Measurements from ENCODE around the gene NFIA. TPM values are rescaled to one million over a fixed set of nuclear protein-coding genes. Genes with fewer than 3 reads are reported as not detected.

NFIA gene
- total and polyA plus RNA-seq, 2 of the 13 experiments (the other 11 are each of a cell fraction or from before 2014, with no cell fraction given): 14.7 to 28.5 TPM

DNA sequence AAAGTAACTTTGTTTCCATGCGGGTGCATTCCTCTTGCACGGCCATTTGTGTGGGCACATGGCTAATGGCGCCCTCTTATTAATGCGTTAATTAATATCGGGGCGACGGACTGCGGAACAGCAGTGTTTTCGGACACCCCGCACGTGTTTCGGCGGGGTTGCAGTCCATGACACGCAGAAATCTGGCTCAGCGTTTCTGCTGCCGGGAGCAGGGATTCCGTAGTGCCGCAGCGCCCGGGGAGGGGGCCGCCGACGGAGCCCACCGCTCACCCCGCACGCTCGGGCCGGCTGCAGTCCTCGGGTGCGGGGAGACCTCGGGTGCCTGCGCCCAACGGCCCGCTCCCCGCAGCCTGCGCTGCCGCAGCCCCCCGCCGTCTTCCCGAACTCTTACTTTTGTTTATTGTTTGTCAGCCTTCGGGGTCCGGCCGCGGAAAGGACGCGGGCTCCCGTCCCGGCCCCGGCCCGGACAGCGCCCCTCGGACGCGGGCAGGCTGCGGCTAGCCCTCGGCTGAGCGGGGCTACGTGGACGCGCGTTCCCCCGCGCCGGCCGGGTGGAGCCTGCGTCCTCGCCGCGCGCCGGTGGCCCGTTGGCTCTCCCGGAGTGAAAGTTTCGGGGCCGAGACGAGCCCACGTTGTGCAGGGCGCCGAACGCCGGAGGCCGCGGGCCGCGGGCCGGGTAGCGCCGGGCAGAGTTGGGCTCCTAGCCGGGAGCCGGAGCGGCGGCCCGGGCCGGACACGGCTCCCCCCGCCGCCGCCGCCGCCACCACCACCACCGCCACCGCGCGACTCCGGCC, 849 bp downstream of the NFIA start (continued):
- TF ChIP-seq, protein P1, sequence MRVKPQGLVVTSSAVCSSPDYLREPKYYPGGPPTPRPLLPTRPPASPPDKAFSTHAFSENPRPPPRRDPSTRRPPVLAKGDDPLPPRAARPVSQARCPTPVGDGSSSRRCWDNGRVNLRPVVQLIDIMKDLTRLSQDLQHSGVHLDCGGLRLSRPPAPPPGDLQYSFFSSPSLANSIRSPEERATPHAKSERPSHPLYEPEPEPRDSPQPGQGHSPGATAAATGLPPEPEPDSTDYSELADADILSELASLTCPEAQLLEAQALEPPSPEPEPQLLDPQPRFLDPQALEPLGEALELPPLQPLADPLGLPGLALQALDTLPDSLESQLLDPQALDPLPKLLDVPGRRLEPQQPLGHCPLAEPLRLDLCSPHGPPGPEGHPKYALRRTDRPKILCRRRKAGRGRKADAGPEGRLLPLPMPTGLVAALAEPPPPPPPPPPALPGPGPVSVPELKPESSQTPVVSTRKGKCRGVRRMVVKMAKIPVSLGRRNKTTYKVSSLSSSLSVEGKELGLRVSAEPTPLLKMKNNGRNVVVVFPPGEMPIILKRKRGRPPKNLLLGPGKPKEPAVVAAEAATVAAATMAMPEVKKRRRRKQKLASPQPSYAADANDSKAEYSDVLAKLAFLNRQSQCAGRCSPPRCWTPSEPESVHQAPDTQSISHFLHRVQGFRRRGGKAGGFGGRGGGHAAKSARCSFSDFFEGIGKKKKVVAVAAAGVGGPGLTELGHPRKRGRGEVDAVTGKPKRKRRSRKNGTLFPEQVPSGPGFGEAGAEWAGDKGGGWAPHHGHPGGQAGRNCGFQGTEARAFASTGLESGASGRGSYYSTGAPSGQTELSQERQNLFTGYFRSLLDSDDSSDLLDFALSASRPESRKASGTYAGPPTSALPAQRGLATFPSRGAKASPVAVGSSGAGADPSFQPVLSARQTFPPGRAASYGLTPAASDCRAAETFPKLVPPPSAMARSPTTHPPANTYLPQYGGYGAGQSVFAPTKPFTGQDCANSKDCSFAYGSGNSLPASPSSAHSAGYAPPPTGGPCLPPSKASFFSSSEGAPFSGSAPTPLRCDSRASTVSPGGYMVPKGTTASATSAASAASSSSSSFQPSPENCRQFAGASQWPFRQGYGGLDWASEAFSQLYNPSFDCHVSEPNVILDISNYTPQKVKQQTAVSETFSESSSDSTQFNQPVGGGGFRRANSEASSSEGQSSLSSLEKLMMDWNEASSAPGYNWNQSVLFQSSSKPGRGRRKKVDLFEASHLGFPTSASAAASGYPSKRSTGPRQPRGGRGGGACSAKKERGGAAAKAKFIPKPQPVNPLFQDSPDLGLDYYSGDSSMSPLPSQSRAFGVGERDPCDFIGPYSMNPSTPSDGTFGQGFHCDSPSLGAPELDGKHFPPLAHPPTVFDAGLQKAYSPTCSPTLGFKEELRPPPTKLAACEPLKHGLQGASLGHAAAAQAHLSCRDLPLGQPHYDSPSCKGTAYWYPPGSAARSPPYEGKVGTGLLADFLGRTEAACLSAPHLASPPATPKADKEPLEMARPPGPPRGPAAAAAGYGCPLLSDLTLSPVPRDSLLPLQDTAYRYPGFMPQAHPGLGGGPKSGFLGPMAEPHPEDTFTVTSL (CRISPR knock-in tag; IDR thresholded peaks at IDR 0.05; ENCODE audit: borderline replicate concordance): no peak
- no peak for TF ChIP-seq ZNF207 (IDR thresholded peaks at IDR 0.05; ENCODE audit: borderline replicate concordance)
- TF ChIP-seq, protein P2, sequence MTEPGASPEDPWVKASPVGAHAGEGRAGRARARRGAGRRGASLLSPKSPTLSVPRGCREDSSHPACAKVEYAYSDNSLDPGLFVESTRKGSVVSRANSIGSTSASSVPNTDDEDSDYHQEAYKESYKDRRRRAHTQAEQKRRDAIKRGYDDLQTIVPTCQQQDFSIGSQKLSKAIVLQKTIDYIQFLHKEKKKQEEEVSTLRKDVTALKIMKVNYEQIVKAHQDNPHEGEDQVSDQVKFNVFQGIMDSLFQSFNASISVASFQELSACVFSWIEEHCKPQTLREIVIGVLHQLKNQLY (CRISPR knock-in tag; IDR thresholded peaks at IDR 0.05): no peak
- no peak for TF ChIP-seq ZFP37 (CRISPR knock-in tag; IDR thresholded peaks at IDR 0.05; ENCODE audit: borderline replicate concordance)
- TF ChIP-seq, protein P3, sequence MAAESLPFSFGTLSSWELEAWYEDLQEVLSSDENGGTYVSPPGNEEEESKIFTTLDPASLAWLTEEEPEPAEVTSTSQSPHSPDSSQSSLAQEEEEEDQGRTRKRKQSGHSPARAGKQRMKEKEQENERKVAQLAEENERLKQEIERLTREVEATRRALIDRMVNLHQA (CRISPR knock-in tag; IDR thresholded peaks at IDR 0.05): no peak
- TF ChIP-seq ZNF225 (CRISPR knock-in tag; IDR thresholded peaks at IDR 0.05): no peak
- no peak for TF ChIP-seq SRSF9 (IDR thresholded peaks at IDR 0.05; ENCODE audit: borderline replicate concordance, insufficient read depth, low read depth, low read length, poor library complexity, severe bottlenecking)
- no peak for TF ChIP-seq ZSCAN12 (CRISPR knock-in tag; IDR thresholded peaks at IDR 0.05)
- TF ChIP-seq, protein P4, sequence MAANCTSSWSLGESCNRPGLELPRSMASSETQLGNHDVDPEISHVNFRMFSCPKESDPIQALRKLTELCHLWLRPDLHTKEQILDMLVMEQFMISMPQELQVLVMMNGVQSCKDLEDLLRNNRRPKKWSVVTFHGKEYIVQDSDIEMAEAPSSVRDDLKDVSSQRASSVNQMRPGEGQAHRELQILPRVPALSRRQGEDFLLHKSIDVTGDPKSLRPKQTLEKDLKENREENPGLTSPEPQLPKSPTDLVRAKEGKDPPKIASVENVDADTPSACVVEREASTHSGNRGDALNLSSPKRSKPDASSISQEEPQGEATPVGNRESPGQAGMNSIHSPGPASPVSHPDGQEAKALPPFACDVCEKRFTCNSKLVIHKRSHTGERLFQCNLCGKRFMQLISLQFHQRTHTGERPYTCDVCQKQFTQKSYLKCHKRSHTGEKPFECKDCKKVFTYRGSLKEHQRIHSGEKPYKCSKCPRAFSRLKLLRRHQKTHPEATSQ (CRISPR knock-in tag; IDR thresholded peaks at IDR 0.05; ENCODE audit: borderline replicate concordance): no peak
- TF ChIP-seq, protein P5, sequence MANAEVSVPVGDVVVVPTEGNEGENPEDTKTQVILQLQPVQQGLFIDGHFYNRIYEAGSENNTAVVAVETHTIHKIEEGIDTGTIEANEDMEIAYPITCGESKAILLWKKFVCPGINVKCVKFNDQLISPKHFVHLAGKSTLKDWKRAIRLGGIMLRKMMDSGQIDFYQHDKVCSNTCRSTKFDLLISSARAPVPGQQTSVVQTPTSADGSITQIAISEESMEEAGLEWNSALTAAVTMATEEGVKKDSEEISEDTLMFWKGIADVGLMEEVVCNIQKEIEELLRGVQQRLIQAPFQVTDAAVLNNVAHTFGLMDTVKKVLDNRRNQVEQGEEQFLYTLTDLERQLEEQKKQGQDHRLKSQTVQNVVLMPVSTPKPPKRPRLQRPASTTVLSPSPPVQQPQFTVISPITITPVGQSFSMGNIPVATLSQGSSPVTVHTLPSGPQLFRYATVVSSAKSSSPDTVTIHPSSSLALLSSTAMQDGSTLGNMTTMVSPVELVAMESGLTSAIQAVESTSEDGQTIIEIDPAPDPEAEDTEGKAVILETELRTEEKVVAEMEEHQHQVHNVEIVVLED (CRISPR knock-in tag; IDR thresholded peaks at IDR 0.05; ENCODE audit: borderline replicate concordance): no peak
- TF ChIP-seq ZNF432 (CRISPR knock-in tag; IDR thresholded peaks at IDR 0.05; ENCODE audit: borderline replicate concordance): no peak
- TF ChIP-seq NFRKB (IDR thresholded peaks at IDR 0.05): no peak
- TF ChIP-seq, protein P6, sequence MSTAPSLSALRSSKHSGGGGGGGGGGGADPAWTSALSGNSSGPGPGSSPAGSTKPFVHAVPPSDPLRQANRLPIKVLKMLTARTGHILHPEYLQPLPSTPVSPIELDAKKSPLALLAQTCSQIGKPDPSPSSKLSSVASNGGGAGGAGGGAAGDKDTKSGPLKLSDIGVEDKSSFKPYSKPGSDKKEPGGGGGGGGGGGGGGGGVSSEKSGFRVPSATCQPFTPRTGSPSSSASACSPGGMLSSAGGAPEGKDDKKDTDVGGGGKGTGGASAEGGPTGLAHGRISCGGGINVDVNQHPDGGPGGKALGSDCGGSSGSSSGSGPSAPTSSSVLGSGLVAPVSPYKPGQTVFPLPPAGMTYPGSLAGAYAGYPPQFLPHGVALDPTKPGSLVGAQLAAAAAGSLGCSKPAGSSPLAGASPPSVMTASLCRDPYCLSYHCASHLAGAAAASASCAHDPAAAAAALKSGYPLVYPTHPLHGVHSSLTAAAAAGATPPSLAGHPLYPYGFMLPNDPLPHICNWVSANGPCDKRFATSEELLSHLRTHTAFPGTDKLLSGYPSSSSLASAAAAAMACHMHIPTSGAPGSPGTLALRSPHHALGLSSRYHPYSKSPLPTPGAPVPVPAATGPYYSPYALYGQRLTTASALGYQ (CRISPR knock-in tag; IDR thresholded peaks at IDR 0.05): no peak
- TF ChIP-seq PITX1 (CRISPR knock-in tag; IDR thresholded peaks at IDR 0.05): no peak
- TF ChIP-seq ZNF652 (CRISPR knock-in tag; IDR thresholded peaks at IDR 0.05; ENCODE audit: borderline replicate concordance, low read depth): no peak
- no peak for TF ChIP-seq ZNF761 (CRISPR knock-in tag; conservative IDR thresholded peaks at IDR 0.05)
- TF ChIP-seq PCBP1 (IDR thresholded peaks at IDR 0.05; ENCODE audit: borderline replicate concordance, low read depth, low read length): 0 out of 2 replicates have a peak, but pooled peaks have one; percentile 19
